HG03159 (cell line): ENCODE results near the gene PTPN3.
"Not testable (repeated sequence)": the region's sequence is repeated elsewhere in the genome, so short reads cannot be mapped to it uniquely, and the experiment has no call there.

Source experiments
- ATAC-seq: cut with Tn5 transposase; IDR thresholded peaks from one replicate; pipeline ENCODE4 v1.9.1; 2021; ENCODE audit warnings: mild to moderate bottlenecking, moderate library complexity; ENCODE audit not compliant: unreplicated experiment

PTPN3 gene, protein sequence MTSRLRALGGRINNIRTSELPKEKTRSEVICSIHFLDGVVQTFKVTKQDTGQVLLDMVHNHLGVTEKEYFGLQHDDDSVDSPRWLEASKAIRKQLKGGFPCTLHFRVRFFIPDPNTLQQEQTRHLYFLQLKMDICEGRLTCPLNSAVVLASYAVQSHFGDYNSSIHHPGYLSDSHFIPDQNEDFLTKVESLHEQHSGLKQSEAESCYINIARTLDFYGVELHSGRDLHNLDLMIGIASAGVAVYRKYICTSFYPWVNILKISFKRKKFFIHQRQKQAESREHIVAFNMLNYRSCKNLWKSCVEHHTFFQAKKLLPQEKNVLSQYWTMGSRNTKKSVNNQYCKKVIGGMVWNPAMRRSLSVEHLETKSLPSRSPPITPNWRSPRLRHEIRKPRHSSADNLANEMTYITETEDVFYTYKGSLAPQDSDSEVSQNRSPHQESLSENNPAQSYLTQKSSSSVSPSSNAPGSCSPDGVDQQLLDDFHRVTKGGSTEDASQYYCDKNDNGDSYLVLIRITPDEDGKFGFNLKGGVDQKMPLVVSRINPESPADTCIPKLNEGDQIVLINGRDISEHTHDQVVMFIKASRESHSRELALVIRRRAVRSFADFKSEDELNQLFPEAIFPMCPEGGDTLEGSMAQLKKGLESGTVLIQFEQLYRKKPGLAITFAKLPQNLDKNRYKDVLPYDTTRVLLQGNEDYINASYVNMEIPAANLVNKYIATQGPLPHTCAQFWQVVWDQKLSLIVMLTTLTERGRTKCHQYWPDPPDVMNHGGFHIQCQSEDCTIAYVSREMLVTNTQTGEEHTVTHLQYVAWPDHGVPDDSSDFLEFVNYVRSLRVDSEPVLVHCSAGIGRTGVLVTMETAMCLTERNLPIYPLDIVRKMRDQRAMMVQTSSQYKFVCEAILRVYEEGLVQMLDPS

DNA sequence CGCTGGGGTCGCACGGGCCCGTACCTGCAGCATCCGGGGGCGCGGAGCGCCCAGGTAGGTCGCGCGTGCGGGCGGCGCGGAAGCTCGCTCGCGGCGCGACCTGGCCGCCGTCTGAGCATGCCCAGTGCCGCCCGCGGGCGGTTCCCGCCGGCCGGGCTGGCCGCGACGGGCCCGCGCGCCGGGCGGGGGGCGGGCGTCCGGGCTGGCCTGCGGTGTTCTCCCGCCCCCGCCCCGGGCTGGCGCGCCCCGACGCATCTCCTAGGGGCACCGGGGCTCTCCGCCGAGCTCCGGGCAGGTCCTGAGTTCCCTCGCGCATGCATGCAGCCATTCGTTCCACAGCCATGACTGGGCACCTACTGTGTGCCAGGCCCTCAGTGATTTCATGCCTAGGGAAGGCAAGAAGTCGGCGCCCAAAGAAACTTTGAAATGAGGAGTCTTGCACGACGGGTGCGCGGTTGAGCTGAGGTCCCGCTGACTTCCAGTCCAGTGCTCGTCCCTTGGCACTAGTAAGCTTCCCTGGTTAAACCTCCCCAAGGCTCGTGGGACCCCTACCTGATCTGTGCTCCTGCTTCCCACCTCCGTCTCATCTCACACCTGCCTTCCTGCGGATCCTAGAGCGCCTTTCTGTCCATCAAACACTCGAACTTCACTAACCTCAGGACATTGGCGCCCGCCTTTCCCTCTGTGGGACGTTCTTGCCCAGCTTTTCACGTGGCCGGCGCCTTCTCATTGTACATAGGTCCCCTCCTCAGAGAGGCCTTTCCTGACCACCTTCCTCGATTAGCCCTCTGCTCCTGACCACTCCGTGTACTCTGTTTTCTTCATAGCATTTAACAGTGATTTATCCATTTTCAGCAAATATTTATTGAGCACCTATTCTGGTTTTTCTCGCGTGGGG, at the start of gene PTPN3:
PTPN3 (minus strand) TSS at position 113 of the 898 bp plus-strand sequence. CDS start 34,873 bp downstream, outside the sequence.
- no peak for ATAC-seq

DNA sequence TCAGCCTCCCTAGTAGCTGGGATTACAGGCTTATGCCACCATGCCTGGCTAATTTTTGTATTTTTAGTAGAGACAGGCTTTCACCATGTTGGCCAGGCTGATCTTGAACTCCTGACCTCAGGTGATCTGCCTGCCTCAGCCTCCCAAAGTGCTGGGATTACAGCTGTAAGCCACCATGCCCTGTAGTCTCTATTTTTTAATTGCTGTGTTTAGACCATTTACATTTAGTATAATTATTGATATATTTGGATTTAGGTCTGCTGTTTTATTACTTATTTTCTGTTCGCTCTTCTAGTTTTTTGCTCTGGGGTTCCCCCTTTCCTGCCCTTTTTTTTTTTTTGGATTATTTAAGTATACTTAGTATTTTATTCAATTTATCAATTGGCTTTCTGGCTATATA, 46.8 kb upstream of the PTPN3 start:
- ATAC-seq = not testable (repeated sequence)

DNA sequence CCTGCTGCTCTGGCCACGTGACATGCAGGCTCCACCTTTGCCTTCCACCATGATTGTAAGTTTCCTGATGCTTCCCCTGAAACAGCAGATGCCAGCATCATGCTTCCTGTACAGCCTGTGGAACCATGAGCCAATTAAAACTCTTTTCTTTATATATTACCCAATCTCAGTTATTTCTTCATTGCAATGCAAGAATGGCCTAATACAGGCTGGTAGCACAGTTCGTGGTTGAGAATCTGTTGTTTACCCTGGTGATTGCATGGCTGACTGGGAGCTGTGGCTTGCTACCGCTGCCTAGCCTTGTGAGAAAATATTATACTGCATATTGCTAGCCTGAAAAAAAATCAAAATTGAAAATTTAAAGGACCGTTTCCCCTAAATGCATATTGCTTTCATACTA, 44.8 kb upstream of the PTPN3 start:
- no peak for ATAC-seq

DNA sequence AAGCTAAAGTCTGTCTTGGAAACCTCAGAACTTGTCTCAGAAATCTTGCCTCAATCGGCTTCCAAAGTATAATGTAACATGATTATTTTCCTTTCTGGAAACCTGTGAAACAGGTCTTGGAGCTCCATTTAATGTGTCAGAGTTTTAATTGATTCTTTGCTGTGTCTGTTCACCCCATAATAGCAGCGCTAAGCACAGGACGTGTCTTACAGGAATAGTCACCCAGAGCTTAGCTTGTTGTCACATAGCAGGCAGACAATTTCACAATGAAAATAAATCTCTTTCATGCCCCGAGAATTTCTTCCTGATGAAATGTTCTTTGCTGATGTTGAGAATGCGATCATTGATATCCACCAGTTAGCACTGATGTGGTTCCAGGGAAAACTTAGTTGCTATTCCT, 40.2 kb upstream of the PTPN3 start:
- ATAC-seq = no peak

DNA sequence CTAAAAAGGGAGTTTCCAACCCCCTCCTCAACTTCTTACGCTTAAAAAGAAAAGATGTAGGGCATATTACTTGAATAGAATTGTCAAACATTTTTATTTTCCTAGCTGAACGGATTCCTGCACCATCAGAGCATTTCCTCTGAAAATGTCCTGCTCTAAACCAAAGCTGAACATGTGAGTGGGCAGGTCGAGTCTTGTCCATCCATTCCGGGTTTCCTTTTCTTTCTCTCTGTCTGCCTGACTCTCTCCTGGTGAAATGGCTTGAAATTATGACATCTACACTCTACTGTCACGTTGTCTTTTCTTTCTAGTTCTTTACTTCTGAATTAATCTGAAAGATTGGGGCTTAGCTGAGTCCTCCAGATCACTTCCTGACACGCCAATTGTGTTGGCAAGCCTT, 39.2 kb upstream of the PTPN3 start:
- ATAC-seq = no peak

DNA sequence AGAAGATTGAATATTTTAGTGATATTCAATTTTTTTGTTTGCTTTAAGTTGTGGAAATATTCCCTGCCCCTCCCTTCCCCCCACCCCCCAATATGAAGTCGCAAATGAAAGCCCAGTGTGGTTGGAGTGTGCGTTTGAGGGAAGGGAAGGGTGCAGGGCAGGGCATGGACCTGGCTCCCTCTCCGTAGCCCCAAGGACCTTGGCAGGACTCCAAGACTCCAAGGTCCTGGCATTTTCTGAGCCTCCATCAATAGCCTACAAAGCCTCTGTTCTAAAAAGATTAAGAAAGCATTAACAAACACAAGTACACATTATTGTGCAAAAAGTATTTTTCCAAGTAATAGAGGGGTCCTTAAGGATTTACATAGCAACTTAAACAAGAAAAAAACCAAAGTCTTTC, 38.8 kb upstream of the PTPN3 start:
- ATAC-seq = no peak

DNA sequence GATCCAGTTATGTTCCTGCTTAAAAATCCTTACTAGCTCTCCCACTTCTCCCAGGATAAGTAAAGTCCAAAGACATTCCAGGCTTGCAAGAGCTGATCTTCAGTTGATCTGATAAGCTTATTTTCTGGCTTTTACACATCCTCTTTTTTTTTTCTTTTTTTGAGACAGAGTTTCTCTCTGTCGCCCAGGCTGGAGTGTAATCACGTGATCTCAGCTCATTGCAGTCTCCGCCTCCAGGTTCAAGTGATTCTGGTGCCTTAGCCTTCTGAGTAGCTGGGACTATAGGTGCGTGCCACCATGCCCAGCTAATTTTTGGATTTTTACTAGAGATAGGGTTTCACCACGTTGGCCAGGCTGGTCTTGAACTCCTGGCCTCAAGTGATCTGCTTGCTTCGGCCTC, 37.3 kb upstream of the PTPN3 start:
- no peak for ATAC-seq

DNA sequence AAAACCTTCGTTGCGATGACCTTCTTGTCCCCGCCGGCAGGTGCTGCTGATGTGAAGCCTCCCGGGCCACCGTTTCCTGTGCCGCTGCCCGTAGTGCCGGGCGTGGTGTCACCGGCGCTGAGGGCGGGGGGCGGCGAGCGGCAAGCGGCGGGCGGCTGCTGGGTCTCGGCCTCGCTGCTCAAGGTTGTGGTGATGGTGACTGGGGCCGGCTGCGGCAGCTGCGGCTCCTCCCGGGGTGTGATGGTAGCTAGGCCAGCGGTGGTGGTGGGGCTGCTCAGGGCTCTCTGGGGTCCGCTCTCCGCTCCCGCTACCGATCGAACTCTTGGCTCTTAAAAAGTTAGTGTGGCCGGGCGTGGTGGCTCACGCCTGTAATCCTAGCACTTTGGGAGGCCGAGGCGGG, 36.0 kb upstream of the PTPN3 start:
- no peak for ATAC-seq

DNA sequence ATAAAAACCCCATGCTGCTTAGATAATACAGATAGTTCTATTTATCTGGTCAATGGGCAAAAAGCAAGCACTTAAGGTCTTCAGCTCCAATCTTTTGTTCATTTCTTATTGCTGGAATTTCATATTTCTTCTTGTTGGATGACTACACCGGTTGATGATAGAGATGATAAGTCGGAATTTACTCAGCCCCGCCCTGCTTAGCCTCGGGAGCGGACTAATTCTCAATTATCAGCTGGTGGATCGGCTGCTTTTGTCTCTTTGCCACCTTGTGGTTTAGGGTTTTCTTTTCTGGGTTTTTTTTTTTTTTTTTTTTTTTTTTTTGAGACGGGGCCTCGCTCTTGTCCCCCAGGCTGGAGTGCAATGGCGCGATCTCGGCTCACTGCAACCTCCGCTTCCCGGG, 34.5 kb upstream of the PTPN3 start:
- not testable (repeated sequence) for ATAC-seq

DNA sequence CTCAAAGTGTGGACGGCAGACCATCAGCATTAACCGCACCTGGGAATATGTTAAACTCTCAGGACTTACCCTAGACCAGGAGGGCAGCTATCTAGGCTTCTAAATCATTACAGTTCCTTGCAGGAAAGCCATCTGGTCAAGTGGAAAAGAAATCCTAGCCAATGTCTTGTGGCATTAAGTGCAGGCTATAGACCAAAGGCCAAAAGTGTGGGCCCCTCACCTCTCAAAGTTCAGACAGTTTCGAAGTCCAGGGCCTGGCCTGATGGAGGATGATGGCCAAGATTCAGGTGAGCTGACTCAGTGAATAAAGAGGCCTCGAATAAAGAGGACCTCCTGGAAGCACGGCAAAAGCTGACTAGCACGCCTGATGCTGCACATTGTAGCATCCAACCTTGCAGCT, 24.0 kb upstream of the PTPN3 start:
- no peak for ATAC-seq

DNA sequence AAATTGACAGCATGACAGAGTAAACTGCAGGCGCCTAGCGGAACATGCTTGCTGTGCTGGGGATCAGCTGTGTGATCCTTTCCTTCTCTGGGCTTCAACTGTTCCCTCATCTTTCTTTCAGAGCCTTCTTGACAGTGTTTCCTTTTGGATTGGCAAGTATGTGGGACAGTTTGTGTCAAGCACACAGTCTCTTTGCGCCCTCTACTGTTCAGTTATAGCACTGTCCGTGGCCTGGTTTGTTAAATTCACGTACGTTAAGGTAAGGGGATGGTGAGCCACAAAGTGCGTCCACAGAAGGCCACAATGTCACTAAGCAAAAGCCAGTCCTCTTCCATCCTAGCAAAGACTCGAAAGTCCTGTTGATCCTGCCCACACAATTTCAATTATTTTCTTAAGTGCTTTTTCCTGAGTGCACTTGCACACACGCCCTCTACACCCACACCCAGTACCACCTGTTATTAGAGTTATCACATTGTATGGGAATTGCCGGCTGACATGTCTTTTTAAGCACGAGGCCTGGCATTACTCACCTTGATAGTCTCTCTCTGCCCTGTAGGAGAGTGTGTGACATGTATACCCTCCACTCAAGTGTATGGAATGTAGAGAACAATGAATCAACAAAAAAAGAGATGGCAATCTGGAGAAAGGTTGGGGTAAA, 22.5 kb upstream of the PTPN3 start:
- ATAC-seq = peak; percentile 90

DNA sequence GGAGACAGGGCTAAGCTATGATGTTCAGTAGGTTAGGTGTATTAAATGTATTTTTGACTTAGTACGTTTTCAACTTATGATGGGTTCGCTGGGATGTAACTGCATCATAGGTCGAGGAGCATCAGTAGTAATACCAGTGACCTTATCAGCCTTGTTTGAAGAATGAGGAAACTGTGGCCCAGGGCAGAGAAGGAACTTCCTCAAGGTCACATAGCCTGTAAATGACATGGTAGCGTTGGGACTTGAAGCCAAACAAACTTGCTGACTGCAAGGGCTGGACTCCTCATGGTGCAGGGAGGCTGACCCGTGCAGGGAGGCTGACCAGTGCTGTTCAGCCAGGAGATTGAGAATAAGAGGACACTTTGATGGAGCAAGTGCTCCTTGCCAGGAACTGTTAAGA, 21.3 kb upstream of the PTPN3 start:
- no peak for ATAC-seq

DNA sequence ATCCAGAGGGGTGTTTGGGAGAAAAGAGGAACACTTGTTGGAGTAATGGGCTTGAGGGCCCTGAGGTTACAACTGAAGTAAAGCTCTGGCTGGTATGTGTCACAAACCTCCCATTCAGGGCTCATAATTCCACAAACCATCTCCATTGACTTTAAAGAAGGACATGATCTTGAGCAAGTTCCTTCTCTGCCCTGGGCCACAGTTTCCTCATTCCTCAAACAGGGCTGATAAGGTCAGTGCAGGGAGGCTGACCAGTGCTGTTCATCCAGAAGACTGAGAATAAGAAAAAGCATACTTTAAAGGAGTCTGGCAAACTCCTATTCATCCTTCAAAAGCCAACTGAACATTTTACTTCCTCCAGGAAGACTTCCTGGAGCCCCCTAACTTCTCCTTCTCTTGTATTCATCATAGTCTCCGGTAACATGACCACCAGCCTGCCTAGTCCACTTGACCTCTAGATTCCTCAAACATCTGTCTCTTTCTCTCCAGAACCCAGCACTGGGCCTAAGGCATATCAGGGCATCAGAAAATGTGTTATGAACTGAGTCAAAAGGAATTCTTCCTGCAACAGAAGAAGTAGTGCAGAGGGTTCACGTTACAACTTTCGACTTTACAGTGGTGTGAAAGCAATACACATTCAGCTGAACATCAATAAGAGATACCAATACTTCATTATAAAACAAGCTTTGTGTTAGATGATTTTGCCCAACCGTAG, 20.7 kb upstream of the PTPN3 start:
- ATAC-seq = no peak

DNA sequence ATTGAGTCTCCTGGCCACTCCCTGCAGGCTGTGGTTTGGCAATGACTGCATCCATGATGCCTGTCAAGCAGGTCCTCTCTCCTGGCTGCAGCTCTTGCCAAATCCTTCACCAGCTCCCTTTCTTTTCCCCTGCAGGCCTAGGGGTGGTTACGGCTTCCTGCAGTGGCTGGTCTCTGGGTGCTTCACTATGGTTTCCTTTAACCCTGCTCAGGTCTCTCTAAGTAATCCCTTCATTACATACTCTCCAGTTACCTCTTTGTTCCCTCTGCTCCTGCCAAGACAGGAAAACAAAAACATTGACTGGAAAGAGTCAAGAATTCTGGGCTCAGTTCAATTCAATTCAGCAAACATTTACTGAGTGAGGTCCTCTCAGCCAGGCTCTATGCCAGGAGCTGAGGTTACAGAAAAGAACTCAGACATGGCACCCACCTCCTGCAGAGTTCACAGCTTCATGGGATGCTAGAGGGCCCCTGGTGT, 19.8 kb upstream of the PTPN3 start:
- no peak for ATAC-seq

DNA sequence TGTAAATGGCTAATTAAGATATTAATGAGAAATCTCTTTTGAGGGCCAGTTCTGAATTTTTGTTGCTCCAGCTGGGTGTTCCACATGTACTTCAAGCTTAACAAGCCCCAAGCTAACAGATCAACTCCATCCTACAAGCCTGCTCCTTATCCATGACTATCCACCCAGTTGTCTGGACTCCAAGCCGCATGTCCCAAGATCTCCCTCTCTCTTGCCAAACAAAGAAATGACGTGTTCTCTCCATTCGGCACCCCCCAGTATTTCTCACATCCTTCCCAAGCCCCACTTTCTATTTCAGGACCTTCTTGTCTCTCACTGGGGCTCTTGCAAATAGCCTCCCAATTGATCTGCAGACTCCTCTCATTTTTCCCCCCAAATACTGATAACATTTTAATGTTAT, 15.8 kb upstream of the PTPN3 start:
- ATAC-seq = no peak

DNA sequence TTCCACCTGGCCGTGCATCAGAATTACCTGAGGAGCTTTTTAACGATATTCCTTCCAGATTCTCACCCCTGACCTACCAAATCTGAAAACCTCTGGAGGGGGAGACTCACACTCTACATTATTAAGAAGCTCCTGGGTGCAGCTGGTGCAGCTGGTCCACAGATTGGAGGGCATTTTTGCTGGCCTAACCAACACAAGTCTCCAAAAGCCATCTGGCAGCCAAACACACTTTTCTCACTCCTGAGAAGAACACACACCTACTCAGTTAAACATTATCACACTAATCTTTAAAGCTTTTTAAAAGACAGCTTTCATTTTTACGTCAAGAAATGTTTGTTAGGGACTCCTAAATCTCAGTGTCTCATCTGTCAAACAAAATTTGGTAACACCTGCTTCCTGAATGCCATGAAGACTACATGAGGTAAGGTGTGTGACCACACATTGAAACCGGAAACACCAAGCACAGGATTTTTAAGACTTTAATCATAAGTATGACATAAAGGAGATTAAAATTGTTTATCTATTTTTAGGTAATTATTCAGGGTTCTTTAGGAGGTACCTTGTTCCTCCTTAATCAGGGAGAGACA, 14.2 kb upstream of the PTPN3 start:
- no peak for ATAC-seq

DNA sequence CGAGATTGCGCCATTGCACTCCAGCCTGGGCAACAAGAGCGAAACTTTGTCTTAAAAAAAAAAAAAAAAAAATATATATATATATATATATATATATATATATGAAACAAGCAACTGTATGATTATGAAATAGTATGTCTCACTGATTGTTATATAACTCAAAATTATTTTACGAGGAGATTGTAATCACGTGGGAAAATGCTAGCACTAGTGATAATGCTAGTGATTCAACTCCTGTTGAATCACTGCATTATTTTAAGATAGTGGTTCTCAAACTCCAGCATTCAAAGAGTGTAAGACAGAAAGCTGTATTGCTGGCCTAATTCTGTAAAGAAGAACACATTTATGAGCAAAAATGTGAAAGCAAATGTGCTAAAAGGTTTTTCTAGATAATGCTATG, 12.4 kb upstream of the PTPN3 start:
- ATAC-seq = no peak

DNA sequence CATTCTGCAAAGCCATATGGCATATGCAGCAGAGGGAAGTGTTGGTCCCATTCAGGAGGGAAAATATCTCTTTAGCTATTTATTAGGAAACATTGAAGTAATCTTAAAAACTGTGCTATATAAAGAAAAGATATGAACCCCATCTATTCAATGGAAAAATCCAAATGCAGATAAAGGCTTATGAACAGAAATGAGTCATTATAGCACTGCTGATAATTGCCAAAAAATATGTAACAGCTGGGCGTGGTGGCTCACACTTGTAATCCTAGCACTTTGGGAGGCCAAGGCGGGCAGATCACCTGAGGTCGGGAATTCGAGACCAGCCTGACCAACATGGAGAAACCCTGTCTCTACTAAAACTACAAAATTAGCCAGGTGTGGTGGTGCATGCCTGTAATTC, 11.9 kb upstream of the PTPN3 start:
- not testable (repeated sequence) for ATAC-seq

DNA sequence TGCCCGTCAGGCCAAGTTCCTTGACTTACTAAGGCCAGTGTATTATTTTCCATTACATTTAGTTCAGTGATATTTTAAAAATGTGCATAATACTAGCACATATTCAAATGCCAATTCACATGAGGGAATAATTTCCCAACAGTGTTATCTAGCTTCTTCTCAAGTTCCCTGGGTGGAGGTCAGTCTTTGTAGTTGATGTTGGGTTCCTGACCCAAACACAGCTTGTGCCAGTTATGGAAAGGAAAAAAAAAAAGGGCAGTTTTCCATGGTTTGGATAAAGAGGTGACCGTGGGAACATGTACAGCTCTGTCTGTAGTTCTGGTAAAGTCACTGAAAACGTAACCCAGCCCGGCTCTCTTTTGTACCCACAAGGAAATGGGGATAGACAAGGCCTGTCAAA, 11.5 kb upstream of the PTPN3 start:
- ATAC-seq = no peak
